DMS 273 treated with DMSO at 0.1 percent for 48 hours (cell line): ENCODE measurements around the gene ANO6.
"Not testable (repeated sequence)": the region's sequence is repeated elsewhere in the genome, so short reads cannot be mapped to it uniquely, and the experiment has no call there.

ENCODE experiments used
- DNase-seq: peaks from one replicate; lab custom pipeline; 2025; lab: John Stamatoyannopoulos, UW

The ANO6 gene

GRCh38 chr12:45309836-45310626 is 94.1 kb downstream of the ANO6 start:
- no peak for DNase-seq

- DNase-seq: no peak
Observed at GRCh38 chr12:45310627-45310968, 94.7 kb downstream of the ANO6 start.

GRCh38 chr12:45312012-45312411 is 96.1 kb downstream of the ANO6 start:
- no peak for DNase-seq

DNA sequence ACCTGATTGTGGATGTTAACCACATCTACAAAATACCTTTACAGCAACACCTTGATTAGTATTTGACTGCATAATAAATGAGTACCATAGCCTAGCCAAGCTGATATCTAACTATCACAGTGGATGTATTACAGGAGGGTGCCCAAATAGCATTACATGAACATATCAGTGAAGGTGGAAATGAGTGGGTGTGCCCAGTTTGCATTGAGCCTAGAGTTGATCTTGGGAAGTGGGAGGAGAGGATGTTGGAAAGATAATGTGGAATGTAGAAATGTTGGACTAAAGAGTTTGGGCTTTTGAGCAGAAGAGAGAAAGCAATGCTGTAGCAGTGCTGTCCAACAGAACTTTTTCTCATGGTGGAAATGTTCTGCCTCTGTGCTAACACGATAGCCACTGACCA is 98.9 kb downstream of the ANO6 start:
- DNase-seq: no peak

GRCh38 chr12:45315462-45315861 is 99.6 kb downstream of the ANO6 start:
- no peak for DNase-seq

DNA sequence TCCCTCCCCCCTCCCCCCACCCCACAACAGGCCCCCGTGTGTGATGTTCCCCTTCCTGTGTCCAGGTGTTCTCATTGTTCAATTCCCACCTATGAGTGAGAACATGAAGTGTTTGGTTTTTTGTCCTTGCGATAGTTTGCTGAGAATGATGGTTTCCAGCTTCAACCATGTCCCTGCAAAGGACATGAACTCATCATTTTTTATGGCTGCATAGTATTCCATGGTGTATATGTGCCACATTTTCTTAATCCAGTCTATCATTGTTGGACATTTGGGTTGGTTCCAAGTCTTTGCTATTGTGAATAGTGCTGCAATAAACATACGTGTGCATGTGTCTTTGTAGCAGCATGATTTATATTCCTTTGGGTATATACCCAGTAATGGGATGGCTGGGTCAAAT is 101.4 kb downstream of the ANO6 start:
- DNase-seq: not testable (repeated sequence)

DNA sequence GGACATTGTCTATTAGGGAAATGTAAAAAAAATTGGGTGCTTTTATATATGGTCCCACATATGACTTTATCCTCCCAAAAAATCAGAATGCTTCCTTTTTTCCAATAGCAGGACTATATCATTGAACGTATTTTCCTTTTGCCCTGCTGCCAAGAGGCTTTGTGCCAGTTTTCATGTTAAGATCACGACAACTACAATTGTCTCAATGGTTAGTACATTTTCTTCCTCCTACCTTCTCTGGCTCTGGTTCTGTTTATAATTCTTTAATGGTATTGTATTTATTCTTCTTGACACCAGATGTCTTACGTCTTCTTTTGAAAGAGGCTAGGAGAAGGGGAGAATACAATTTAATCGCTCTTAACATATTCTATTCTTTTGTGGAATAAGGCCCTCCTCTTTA is 106.9 kb downstream of the ANO6 start:
- DNase-seq: no peak

DNA sequence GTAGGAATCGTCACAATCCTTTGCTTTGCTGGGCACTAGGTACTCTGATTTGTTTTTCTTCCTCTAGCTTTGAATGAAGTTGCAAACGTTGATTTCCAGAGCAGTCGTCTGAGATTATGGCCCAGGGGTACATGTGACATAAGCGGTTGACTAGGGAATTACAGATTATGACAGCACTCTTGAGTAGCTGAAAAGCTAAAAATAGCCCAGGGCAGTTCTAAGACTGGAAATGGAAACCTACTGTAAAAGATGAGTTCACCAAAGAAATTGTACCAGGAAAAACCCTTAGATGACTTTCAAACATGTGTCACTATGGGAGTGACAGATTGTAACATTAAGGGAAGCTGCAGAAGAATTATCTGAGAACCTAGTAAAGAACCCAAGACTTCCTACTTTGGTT is 108.5 kb downstream of the ANO6 start:
- DNase-seq: no peak

DNA sequence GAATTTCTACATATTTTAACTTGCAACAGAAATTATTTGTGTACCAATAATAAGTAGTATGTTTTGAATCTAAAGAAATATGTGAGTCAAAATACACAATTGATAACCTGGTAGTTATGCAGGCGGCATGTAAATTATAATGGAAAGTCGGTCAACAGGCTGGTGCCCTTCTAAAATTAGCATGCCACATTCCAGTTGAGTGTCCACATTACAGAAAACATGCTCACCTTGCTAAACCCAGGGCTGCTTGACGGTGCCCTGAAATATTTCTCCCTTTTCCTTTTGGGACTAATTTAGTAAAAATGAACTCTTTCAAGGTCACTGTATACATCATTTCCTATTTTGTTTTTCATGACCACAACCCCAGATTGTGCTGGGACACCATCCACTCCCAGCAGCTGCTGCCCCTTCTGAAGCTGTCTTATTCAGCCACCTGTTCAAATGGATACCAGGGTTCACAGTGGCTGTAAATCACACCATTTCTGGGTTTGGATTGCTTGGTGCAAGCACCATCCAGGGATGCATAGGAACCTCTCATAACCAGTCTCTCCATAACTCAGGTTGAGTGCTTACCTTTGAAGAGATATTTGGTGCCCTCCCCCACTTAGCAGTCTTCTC is 110.6 kb downstream of the ANO6 start:
- no peak for DNase-seq

- no peak for DNase-seq
Observed at GRCh38 chr12:45327823-45328383, 112.0 kb downstream of the ANO6 start.

DNA sequence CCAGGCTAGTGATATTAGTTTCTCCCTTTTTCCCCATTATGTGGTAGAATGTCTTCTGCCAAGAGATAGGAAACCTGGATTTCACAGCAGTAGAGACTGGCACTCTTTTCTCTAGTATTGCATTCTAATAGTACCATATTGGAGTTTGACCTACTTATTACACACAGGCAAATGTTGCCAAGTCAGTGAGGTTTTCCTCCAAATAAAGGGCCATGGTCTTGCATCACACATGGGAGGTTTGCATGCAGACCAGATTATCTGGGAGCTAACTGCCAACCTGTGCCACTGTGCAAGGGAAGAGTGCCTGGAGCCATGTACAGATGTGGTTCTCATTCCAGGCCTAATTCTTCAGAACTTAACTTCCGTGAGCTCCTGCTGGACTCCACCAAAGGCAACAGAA is 113.3 kb downstream of the ANO6 start:
- no peak for DNase-seq

DNA sequence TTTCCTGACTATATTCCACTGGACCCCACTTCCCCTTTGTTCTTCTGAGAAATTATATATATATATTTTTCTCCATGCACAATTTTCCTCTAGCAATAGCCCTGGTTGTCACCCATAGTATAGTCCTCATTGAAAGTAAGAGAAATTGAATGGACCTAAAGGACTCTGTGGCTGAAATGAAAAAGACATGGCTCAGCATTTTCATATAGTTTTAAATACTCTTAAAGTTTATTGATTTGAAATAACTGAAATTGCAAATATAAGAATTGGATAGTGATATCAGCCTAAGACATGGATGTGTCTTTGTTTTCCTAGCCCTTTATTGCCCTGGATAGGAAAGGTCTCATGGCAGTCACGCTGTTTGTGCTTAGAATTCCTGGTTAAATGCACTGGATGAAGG is 113.8 kb downstream of the ANO6 start:
- DNase-seq: no peak

DNA sequence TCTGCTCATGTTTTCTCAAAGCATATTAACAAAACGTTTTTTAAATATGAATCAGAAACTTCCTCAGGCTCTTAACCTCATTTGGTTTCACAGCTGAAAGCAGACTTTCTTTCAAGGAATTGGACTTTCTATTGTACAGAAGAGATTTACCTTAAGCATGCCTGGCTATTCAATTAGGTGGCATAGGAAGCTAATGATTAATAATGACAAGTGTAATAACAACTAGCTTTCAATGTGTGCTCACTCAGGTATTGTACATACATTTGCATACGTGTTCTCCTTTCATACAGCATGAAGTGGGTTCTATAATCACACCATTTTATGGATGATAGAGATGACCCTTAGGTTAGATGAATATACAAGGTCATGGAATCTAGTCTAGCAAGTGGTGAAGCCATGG is 115.7 kb downstream of the ANO6 start:
- DNase-seq: no peak

DNA sequence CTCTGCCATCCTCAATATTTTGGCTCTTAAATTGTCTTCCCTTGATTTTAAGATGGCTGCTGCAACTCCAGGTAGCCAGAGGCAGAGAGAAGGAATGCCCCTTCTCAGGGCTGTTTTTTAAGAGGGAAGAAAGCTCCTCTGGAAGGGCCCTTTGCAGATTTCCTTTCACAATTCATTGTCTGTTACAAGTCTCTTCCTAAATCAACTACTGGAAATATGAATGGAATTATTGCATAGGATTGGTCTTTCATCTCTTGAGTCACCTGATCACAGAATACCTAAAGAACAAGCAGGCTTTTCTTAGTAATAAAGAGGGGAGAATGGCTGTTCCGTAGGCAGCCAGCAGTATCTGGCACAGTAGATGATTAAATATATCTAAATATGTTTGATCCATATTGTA is 118.5 kb downstream of the ANO6 start:
- DNase-seq: no peak

DNA sequence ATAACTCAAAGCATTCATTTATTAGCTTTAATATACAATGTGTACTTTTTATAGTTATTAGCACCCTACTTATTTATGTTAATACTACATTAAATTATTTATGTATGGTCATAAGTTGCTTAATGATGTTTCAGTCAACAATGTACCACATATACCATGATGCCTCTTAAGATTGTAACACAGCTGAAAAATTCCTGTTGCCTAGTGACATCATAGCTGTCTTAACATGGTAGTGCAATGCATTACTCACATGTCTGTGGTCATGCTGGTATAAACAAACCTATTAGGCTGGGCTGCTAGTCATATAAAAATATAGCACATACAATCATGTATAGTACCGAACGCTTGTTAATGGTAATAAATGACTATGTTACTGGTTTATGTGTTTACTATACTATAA is 120.4 kb downstream of the ANO6 start:
- no peak for DNase-seq

GRCh38 chr12:45336762-45337596 is 121.1 kb downstream of the ANO6 start:
- no peak for DNase-seq

GRCh38 chr12:45337835-45338234 is 121.9 kb downstream of the ANO6 start:
- no peak for DNase-seq

GRCh38 chr12:45338272-45338671 is 122.4 kb downstream of the ANO6 start:
- no peak for DNase-seq

GRCh38 chr12:45339035-45339434 is 123.1 kb downstream of the ANO6 start:
- DNase-seq: no peak

DNA sequence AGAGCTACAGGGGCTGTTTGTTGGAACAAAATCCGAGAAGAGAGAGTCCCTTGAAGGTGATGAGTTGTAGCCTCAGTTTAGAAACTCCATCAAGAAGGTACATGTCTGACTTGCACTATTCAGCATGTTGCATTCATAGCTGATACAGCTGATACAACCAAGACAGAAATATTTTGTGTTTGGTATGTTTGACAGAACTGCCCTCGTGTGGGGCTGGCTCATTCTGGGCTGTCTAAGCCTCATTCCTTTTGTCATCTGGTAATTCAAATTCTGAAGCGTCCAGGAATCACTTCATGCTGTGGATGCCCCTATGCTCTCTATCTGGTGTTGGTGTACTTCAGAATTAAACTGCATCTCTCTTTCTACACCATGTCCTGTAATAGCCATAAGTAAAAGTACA is 126.3 kb downstream of the ANO6 start:
- DNase-seq: no peak

DNA sequence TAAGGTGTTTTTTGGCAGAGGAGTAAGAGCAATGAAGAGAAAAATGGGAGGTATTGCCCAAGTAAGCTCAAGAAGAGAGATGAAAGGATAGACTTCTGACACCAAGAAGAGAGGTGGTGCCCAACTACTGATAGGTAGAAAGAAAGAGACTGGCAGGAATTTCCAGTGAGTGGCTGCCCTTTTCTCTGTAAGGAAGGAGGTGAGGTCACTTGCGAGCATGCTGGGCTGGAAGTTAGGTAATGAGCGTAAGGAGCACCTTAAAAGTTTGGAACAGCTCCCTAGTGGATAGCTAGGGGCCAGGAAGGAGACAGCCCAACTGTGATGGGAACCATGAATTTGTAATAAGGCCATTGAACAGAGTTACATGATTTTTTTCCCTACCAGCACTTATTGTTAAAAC is 127.0 kb downstream of the ANO6 start:
- DNase-seq: no peak

- no peak for DNase-seq
Observed at GRCh38 chr12:45343269-45344051, 127.6 kb downstream of the ANO6 start.
